Hematopoietic multipotent progenitor cell (in vitro differentiated cells): ENCODE results near the gene CZIB. TPM values are rescaled to one million over a fixed set of nuclear protein-coding genes. Genes with fewer than 3 reads are reported as not detected.
"Not testable (repeated sequence)": the region's sequence is repeated elsewhere in the genome, so short reads cannot be mapped to it uniquely, and the experiment has no call there.

Experiments used
- DNase-seq, 3 donors: peaks; one replicate each; pipeline ENCODE4 v3.0.0-alpha.2; 2011 to 2015; ENCODE audit warnings: low read depth in 2 of 3, low spot score in 2 of 3
- total RNA-seq: library from RNA; depleted of rRNA; stranded (reverse); fragments of >200 nt; gene quantifications from one replicate; pipeline ENCODE4 v1.2.3, GENCODE V29; 2012

CZIB gene
- total RNA-seq, 1 donor: 29.9 TPM

GRCh38 chr1:53195246-53196016 is 25.0 kb downstream of the CZIB start:
- no peak for DNase-seq

- DNase-seq: no peak
Measured at GRCh38 chr1:53190210-53190611, 30.2 kb downstream of the CZIB start.

GRCh38 chr1:53189061-53189460 is 31.4 kb downstream of the CZIB start:
- DNase-seq: no peak

- DNase-seq: no peak
Measured at GRCh38 chr1:53188099-53188498, 32.3 kb downstream of the CZIB start.

- DNase-seq: no peak
Measured at GRCh38 chr1:53187401-53187800, 33.0 kb downstream of the CZIB start.

GRCh38 chr1:53186533-53186932 is 33.9 kb downstream of the CZIB start:
- no peak for DNase-seq

GRCh38 chr1:53185955-53186297 is 34.5 kb downstream of the CZIB start:
- DNase-seq: not testable (repeated sequence)

GRCh38 chr1:53183095-53183990 is 37.1 kb downstream of the CZIB start:
- DNase-seq: no peak

- DNase-seq: no peak
Measured at GRCh38 chr1:53182716-53183094, 37.7 kb downstream of the CZIB start.

- peak; percentile 57 to 85 (median 72) for DNase-seq
Measured at GRCh38 chr1:53182111-53182593, 38.3 kb downstream of the CZIB start.

GRCh38 chr1:53180951-53181350 is 39.5 kb downstream of the CZIB start:
- DNase-seq: no peak

- DNase-seq: no peak
Measured at GRCh38 chr1:53180226-53180625, 40.2 kb downstream of the CZIB start.

- DNase-seq: no peak
Measured at GRCh38 chr1:53176452-53177208, 43.8 kb downstream of the CZIB start.

- DNase-seq: no peak
Measured at GRCh38 chr1:53174971-53175913, 45.2 kb downstream of the CZIB start.

GRCh38 chr1:53172426-53173128 is 47.9 kb downstream of the CZIB start:
- DNase-seq: no peak

GRCh38 chr1:53166912-53167311 is 53.5 kb downstream of the CZIB start:
- DNase-seq: no peak

GRCh38 chr1:53166366-53166765 is 54.1 kb downstream of the CZIB start:
- no peak for DNase-seq

GRCh38 chr1:53165408-53165961 is 54.9 kb downstream of the CZIB start:
- DNase-seq: no peak
